CD4-positive, alpha-beta T cell treated with Interleukin-6 for 4 hours (primary cell): ENCODE data around the gene RAB8A.
"Not testable (repeated sequence)": the region's sequence is repeated elsewhere in the genome, so short reads cannot be mapped to it uniquely, and the experiment has no call there.

Experiments
- DNase-seq: peaks from one replicate; pipeline ENCODE4 v3.0.0-alpha.2; 2020; ENCODE audit warnings: mixed read lengths

Gene RAB8A

GRCh38 chr19:16143399-16144215 lies 31.9 kb downstream of the RAB8A start, which contains the start of gene HSH2D:
TSS of gene HSH2D (plus strand) at chr19:16143685. CDS start at chr19:16148751, 5,066 bp downstream.
- peak; percentile 91 for DNase-seq

- no peak for DNase-seq
Measured at GRCh38 chr19:16144216-16144581, 32.5 kb downstream of the RAB8A start.

- DNase-seq: no peak
Measured at GRCh38 chr19:16146112-16146511, 34.4 kb downstream of the RAB8A start.

- no peak for DNase-seq
Measured at GRCh38 chr19:16148443-16149229, 36.9 kb downstream of the RAB8A start.

GRCh38 chr19:16153582-16154336 lies 42.1 kb downstream of the RAB8A start:
- DNase-seq: no peak

- no peak for DNase-seq
Measured at GRCh38 chr19:16154557-16154956, 42.9 kb downstream of the RAB8A start.

GRCh38 chr19:16155128-16155527 lies 43.4 kb downstream of the RAB8A start:
- DNase-seq: no peak

GRCh38 chr19:16156904-16157303 lies 45.2 kb downstream of the RAB8A start:
- DNase-seq: no peak

- no peak for DNase-seq
Measured at GRCh38 chr19:16157601-16158000, 45.9 kb downstream of the RAB8A start.

GRCh38 chr19:16159655-16160054 lies 48.0 kb downstream of the RAB8A start:
- no peak for DNase-seq

GRCh38 chr19:16160445-16160942 lies 48.8 kb downstream of the RAB8A start:
- no peak for DNase-seq

- DNase-seq: no peak
Measured at GRCh38 chr19:16160943-16161560, 49.4 kb downstream of the RAB8A start.

GRCh38 chr19:16161840-16162239 lies 50.2 kb downstream of the RAB8A start:
- no peak for DNase-seq

- DNase-seq: no peak
Measured at GRCh38 chr19:16164222-16164890, 52.7 kb downstream of the RAB8A start.

- no peak for DNase-seq
Measured at GRCh38 chr19:16166417-16166816, 54.7 kb downstream of the RAB8A start.

GRCh38 chr19:16167055-16167454 lies 55.4 kb downstream of the RAB8A start:
- no peak for DNase-seq

- no peak for DNase-seq
Measured at GRCh38 chr19:16168465-16169081, 56.9 kb downstream of the RAB8A start.

- DNase-seq: no peak
Measured at GRCh38 chr19:16170134-16170533, 58.4 kb downstream of the RAB8A start.

- no peak for DNase-seq
Measured at GRCh38 chr19:16175954-16176353, 64.3 kb downstream of the RAB8A start.

- not testable (repeated sequence) for DNase-seq
Measured at GRCh38 chr19:16178866-16179265, 67.2 kb downstream of the RAB8A start.

GRCh38 chr19:16180611-16181010 lies 68.9 kb downstream of the RAB8A start:
- no peak for DNase-seq
